Progenitor cell of endocrine pancreas (in vitro differentiated cells): ENCODE data around the gene PCCB. TPM values are rescaled to one million over a fixed set of nuclear protein-coding genes. Genes with fewer than 3 reads are reported as not detected.

ENCODE experiments used
- DNase-seq: peaks from one replicate; pipeline ENCODE4 v3.0.0; 2021; ENCODE audit warnings: low spot score; ENCODE audit not compliant: unreplicated experiment
- H3K27ac Mint-ChIP-seq: 2 replicates; pipeline ENCODE4 v1.8.0; 2021; ENCODE audit warnings: mild to moderate bottlenecking, moderate library complexity, mixed read lengths
- H3K27me3 Mint-ChIP-seq: 2 replicates; pipeline ENCODE4 v1.8.0; 2021; ENCODE audit warnings: mixed read lengths
- H3K36me3 Mint-ChIP-seq: 2 replicates; pipeline ENCODE4 v1.8.0; 2022; ENCODE audit warnings: mixed read lengths; ENCODE audit not compliant: insufficient read depth
- H3K4me1 Mint-ChIP-seq: 2 replicates; pipeline ENCODE4 v1.8.0; 2021; ENCODE audit warnings: low read depth, mixed read lengths
- H3K4me3 Mint-ChIP-seq: 2 replicates; pipeline ENCODE4 v1.8.0; 2021; ENCODE audit warnings: low read depth, mild to moderate bottlenecking, moderate library complexity, mixed read lengths
- H3K9me3 Mint-ChIP-seq: 2 replicates; pipeline ENCODE4 v1.8.0; 2021; ENCODE audit warnings: low read depth, mixed read lengths
- CTCF ChIP-seq: fragments of 200-600 bp; sonication (generic); IDR thresholded peaks from one replicate; pipeline ENCODE4 v1.5.0; 2021; ENCODE audit warnings: antibody characterized with exemption, mild to moderate bottlenecking; ENCODE audit not compliant: unreplicated experiment
- total RNA-seq: library from RNA; stranded (reverse); gene quantifications from 2 replicates; pipeline ENCODE4 v1.2.1, GENCODE V29; 2021

The PCCB gene
- total RNA-seq, 1 donor from 2014 or later: 37.4 TPM

GRCh38 chr3:136232413-136232812, 17.7 kb upstream of the PCCB start:
- H3K27ac Mint-ChIP-seq: no peak overlapping the region
- no peak for TF ChIP-seq CTCF
- no peak for DNase-seq

GRCh38 chr3:136235545-136235944, 14.6 kb upstream of the PCCB start:
- H3K36me3 Mint-ChIP-seq: no peaks in the 10 kb centered on the region
- no peak overlapping the region for H3K4me3 Mint-ChIP-seq
- H3K4me1 Mint-ChIP-seq: peaks cover 7% of the 10 kb centered on the region
- DNase-seq: no peak
- H3K9me3 Mint-ChIP-seq: no peaks in the 10 kb centered on the region
- H3K27ac Mint-ChIP-seq: no peak overlapping the region
- H3K27me3 Mint-ChIP-seq: no peaks in the 10 kb centered on the region
- TF ChIP-seq CTCF: no peak

More at GRCh38 chr3:136232413-136232812, 17.7 kb upstream of the PCCB start:
- no peaks in the 10 kb centered on the region for H3K9me3 Mint-ChIP-seq
- no peaks in the 10 kb centered on the region for H3K36me3 Mint-ChIP-seq
- no peak overlapping the region for H3K4me3 Mint-ChIP-seq
- H3K4me1 Mint-ChIP-seq: no peaks in the 10 kb centered on the region
- H3K27me3 Mint-ChIP-seq: no peaks in the 10 kb centered on the region

GRCh38 chr3:136236109-136236508, 14.0 kb upstream of the PCCB start:
- Mint-ChIP-seq H3K27ac (no peak overlapping the region), H3K27me3 (no peaks in the 10 kb centered on the region), H3K36me3 (no peaks in the 10 kb centered on the region), H3K4me3 (no peak overlapping the region), H3K4me1 (peaks cover 7% of the 10 kb centered on the region), H3K9me3 (no peaks in the 10 kb centered on the region)
- TF ChIP-seq CTCF: no peak
- no peak for DNase-seq

- H3K4me3 Mint-ChIP-seq: no peak overlapping the region
- H3K9me3 Mint-ChIP-seq: no peaks in the 10 kb centered on the region
- peaks cover 7% of the 10 kb centered on the region for H3K4me1 Mint-ChIP-seq
- H3K36me3 Mint-ChIP-seq: no peaks in the 10 kb centered on the region
- TF ChIP-seq CTCF: no peak
- H3K27me3 Mint-ChIP-seq: no peaks in the 10 kb centered on the region
- H3K27ac Mint-ChIP-seq: no peak overlapping the region
- no peak for DNase-seq
These were observed 13.0 kb upstream of the PCCB start for GRCh38 chr3:136237103-136237502.

- no peak for DNase-seq
- H3K4me3 Mint-ChIP-seq: no peak overlapping the region
- H3K27ac Mint-ChIP-seq: no peak overlapping the region
- H3K27me3 Mint-ChIP-seq: no peaks in the 10 kb centered on the region
- H3K36me3 Mint-ChIP-seq: no peaks in the 10 kb centered on the region
- H3K9me3 Mint-ChIP-seq: no peaks in the 10 kb centered on the region
- no peak for TF ChIP-seq CTCF
- peaks cover 7% of the 10 kb centered on the region for H3K4me1 Mint-ChIP-seq
These were observed 12.0 kb upstream of the PCCB start for GRCh38 chr3:136237961-136238649.
